SK-N-SH (cell line): ENCODE results near the gene NOTCH2. TPM values are rescaled to one million over a fixed set of nuclear protein-coding genes. Genes with fewer than 3 reads are reported as not detected.

Experiments
- CTCF ChIA-PET: fragments of 300-600, 350-600 bp; formaldehyde crosslinking; extraction: SDS; loops from one replicate; lab custom pipeline; 2021; lab: Yijun Ruan, JAX
- POLR2A ChIA-PET: fragments of 350-600 bp; sonication (Branson Sonifier 250); formaldehyde crosslinking; extraction: SDS; loops from one replicate; lab custom pipeline; 2020; ENCODE audit warnings: antibody characterized with exemption, inconsistent platforms; lab: Yijun Ruan, JAX
- DNase-seq: peaks from one replicate; pipeline ENCODE4 v3.0.0; 2012
- H2AFZ ChIP-seq: fragments of 200-600 bp; sonication (generic); 2 replicates; pipeline ENCODE4 v1.8.1; 2016; ENCODE audit warnings: antibody characterized with exemption, mild to moderate bottlenecking, low read depth
- H3F3A ChIP-seq: fragments of 200-600 bp; sonication (generic); replicated peaks from 2 replicates; pipeline ENCODE3; 2016; ENCODE audit warnings: antibody characterized with exemption, mild to moderate bottlenecking; ENCODE audit not compliant: insufficient read depth
- H3K27ac ChIP-seq, 2 experiments: fragments of 200-500 bp in 1 of 2; fragments of 200-600 bp in 1 of 2; sonication (Bioruptor generic) in 1 of 2; sonication (generic), shearing (Covaris generic) in 1 of 2; 2 replicates each; pipeline versions ENCODE4 v1.5.1 to v1.6.1; 2014 to 2016; ENCODE audit warnings: low read depth in 2 of 2, inconsistent platforms in 1 of 2, low read length in 1 of 2, mild to moderate bottlenecking in 1 of 2, mixed read lengths in 1 of 2
- H3K27me3 ChIP-seq: fragments of 200-600 bp; sonication (generic), shearing (Covaris generic); 2 replicates; pipeline ENCODE4 v1.6.1; 2016; ENCODE audit warnings: mixed run types; ENCODE audit not compliant: insufficient read depth
- H3K36me3 ChIP-seq, 2 experiments: fragments of 200-500 bp in 1 of 2; fragments of 200-600 bp in 1 of 2; sonication (Bioruptor generic) in 1 of 2; sonication (generic) in 1 of 2; replicated peaks in 1 of 2; 2 replicates each; pipeline versions ENCODE3 to v1.5.1; 2014 to 2016; ENCODE audit warnings: low read length in 1 of 2, mild to moderate bottlenecking in 1 of 2; ENCODE audit not compliant: insufficient read depth in 2 of 2, control insufficient read depth in 1 of 2
- H3K4me1 ChIP-seq, 2 experiments: fragments of 200-500 bp in 1 of 2; fragments of 200-600 bp in 1 of 2; sonication (Bioruptor generic) in 1 of 2; sonication (generic), shearing (Covaris generic) in 1 of 2; 2 replicates each; pipeline versions ENCODE4 v1.5.1 to v1.6.1; 2014 to 2016; ENCODE audit warnings: low read depth in 1 of 2, low read length in 1 of 2, mixed run types in 1 of 2; ENCODE audit not compliant: insufficient read depth in 2 of 2, control insufficient read depth in 1 of 2
- H3K4me2 ChIP-seq: fragments of 200-600 bp; sonication (generic), shearing (Covaris generic); 2 replicates; pipeline ENCODE4 v1.6.1; 2017; ENCODE audit warnings: mixed run types
- H3K4me3 ChIP-seq, 2 experiments: fragments of 200-500 bp in 1 of 2; fragments of 200-600 bp in 1 of 2; sonication (Bioruptor generic) in 1 of 2; sonication (generic), shearing (Covaris generic) in 1 of 2; 2 replicates each; pipeline versions ENCODE4 v1.5.1 to v1.8.1; 2014 to 2016; ENCODE audit warnings: low read depth in 2 of 2, inconsistent platforms in 1 of 2, low read length in 1 of 2, mild to moderate bottlenecking in 1 of 2, mixed read lengths in 1 of 2, moderate library complexity in 1 of 2
- H3K79me2 ChIP-seq: fragments of 200-600 bp; sonication (generic); 2 replicates; pipeline ENCODE4 v1.8.1; 2017; ENCODE audit warnings: mild to moderate bottlenecking; ENCODE audit not compliant: insufficient read depth
- H3K9ac ChIP-seq: fragments of 200-600 bp; sonication (generic); 2 replicates; pipeline ENCODE4 v1.6.1; 2017; ENCODE audit warnings: mixed run types
- H3K9me2 ChIP-seq: fragments of 200-600 bp; sonication (generic); 2 replicates; pipeline ENCODE4 v1.6.1; 2017; ENCODE audit warnings: mixed run types
- H3K9me3 ChIP-seq: fragments of 200-600 bp; sonication (generic); 2 replicates; pipeline ENCODE4 v1.6.1; 2017; ENCODE audit warnings: mixed run types, mild to moderate bottlenecking, moderate library complexity
- H4K20me1 ChIP-seq: fragments of 200-600 bp; sonication (generic); 2 replicates; pipeline ENCODE4 v1.6.1; 2017; ENCODE audit warnings: mild to moderate bottlenecking, mixed run types; ENCODE audit not compliant: insufficient read depth
- CHD2 ChIP-seq: fragments of 150-350 bp; IDR thresholded peaks from 2 replicates; pipeline ENCODE4 v1.6.1; 2018; ENCODE audit warnings: low read length; ENCODE audit not compliant: partially characterized antibody
- ELF1 ChIP-seq: IDR thresholded peaks from 2 replicates; pipeline ENCODE4 v1.4.0; 2012
- EP300 ChIP-seq, 2 experiments: IDR thresholded peaks; 2 replicates each; pipeline versions ENCODE4 v1.4.0 to v1.6.1; 2012; ENCODE audit warnings: borderline replicate concordance in 1 of 2, low read depth in 1 of 2, low read length in 1 of 2
- GABPA ChIP-seq: IDR thresholded peaks from 2 replicates; pipeline ENCODE4 v1.4.0; 2012; ENCODE audit warnings: low read depth, mild to moderate bottlenecking
- GATA2 ChIP-seq: sonication (generic); formaldehyde crosslinking; IDR thresholded peaks from 2 replicates; pipeline ENCODE4 v1.5.0; 2020; ENCODE audit warnings: mild to moderate bottlenecking, missing genetic modification reagents
- JUND ChIP-seq: IDR thresholded peaks from 2 replicates; pipeline ENCODE4 v1.4.0; 2012
- MEF2A ChIP-seq: IDR thresholded peaks from 2 replicates; pipeline ENCODE4 v1.4.0; 2012; ENCODE audit warnings: low read depth, borderline replicate concordance
- MXI1 ChIP-seq: IDR thresholded peaks from 2 replicates; pipeline ENCODE4 v1.6.1; 2012; ENCODE audit warnings: mild to moderate bottlenecking, low read depth, low read length, improper control_type of control experiment
- NFIC ChIP-seq: IDR thresholded peaks from 2 replicates; pipeline ENCODE4 v1.4.0; 2012; ENCODE audit warnings: borderline replicate concordance
- POLR2AphosphoS5 ChIP-seq: IDR thresholded peaks from 2 replicates; pipeline ENCODE4 v1.6.1; 2012; ENCODE audit warnings: low read depth, low read length
- RAD21 ChIP-seq: IDR thresholded peaks from 2 replicates; pipeline ENCODE4 v1.6.1; 2012; ENCODE audit warnings: mild to moderate bottlenecking, low read length
- SIN3A ChIP-seq: IDR thresholded peaks from 2 replicates; pipeline ENCODE4 v1.6.1; 2012; ENCODE audit warnings: low read depth, mild to moderate bottlenecking, low read length, moderate library complexity, borderline replicate concordance
- WGBS: methylation state at CpG from one replicate; pipeline ENCODE4 v1.1.6; 2017; ENCODE audit warnings: low lambda C conversion rate; 5-methylcytosine and 5-hydroxymethylcytosine counted together
- polyA plus RNA-seq, 3 experiments: library from polyadenylated mRNA; depleted of rRNA; stranded (reverse); fragments of >200 nt; gene quantifications; 2 replicates each; pipeline ENCODE4 v1.2.3, GENCODE V29; 2012
- TF ChIP-seq, protein P1 (sequence below): fragments of 150-350 bp; IDR thresholded peaks from 2 replicates; pipeline ENCODE4 v1.6.1; 2017; ENCODE audit warnings: antibody characterized with exemption, low read length, low read depth, borderline replicate concordance
- TF ChIP-seq, protein P2 (sequence below): IDR thresholded peaks from 2 replicates; pipeline ENCODE4; 2012
- TF ChIP-seq, protein P3 (sequence below): fragments of 200-600 bp; sonication (generic); IDR thresholded peaks from 2 replicates; pipeline ENCODE4 v1.6.1; 2017; ENCODE audit warnings: antibody characterized with exemption, mild to moderate bottlenecking, moderate library complexity
- TF ChIP-seq, protein P4 (sequence below): IDR thresholded peaks from 2 replicates; pipeline ENCODE4 v1.4.0; 2012; ENCODE audit warnings: low read depth, borderline replicate concordance

The NOTCH2 gene
- polyA plus RNA-seq, 1 of the 3 experiments (the other 2 are of a cell fraction): 23.0 TPM

DNA sequence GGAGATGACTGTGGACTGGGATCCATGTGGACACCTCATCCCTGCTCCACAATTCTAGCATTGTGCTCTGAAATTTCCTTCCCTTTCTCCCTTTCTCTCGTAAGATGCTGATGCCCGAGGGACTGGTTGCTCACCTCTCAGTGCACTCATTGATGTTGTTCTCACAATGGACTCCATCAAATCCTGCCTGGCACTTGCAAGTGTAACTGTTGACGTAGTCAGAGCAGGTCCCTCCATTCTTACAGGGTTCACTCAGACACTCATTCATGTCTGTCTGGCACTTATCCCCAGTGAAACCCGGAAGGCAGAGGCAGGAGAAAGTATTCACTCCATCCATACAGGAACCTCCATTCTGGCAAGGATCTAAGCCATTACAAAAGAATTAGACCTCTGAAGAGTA is 128.1 kb downstream of the NOTCH2 start:
- ChIA-PET CTCF (interaction anchor here (1.8 kb wide), 1 partner anchor 72 kb away, joined by 4 read pairs; no protein-coding TSS in a partner anchor), POLR2A (no interaction called here)
- no peak overlapping the region for H3K4me2 ChIP-seq
- no peaks in the 10 kb centered on the region for H4K20me1 ChIP-seq
- no peak overlapping the region for H2AFZ ChIP-seq
- TF ChIP-seq MEF2A: no peak
- no peak for TF ChIP-seq GABPA
- no peak for TF ChIP-seq SIN3A
- no peak for TF ChIP-seq ELF1
- TF ChIP-seq POLR2AphosphoS5: no peak
- TF ChIP-seq MXI1: no peak
- TF ChIP-seq NFIC: no peak
- TF ChIP-seq, protein P1, sequence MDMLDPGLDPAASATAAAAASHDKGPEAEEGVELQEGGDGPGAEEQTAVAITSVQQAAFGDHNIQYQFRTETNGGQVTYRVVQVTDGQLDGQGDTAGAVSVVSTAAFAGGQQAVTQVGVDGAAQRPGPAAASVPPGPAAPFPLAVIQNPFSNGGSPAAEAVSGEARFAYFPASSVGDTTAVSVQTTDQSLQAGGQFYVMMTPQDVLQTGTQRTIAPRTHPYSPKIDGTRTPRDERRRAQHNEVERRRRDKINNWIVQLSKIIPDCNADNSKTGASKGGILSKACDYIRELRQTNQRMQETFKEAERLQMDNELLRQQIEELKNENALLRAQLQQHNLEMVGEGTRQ: no peak
- no peak for TF ChIP-seq EP300 (IDR thresholded peaks at IDR 0.05; ENCODE audit: borderline replicate concordance in 1 of 2, low read depth in 1 of 2, low read length in 1 of 2)
- TF ChIP-seq, protein P2, sequence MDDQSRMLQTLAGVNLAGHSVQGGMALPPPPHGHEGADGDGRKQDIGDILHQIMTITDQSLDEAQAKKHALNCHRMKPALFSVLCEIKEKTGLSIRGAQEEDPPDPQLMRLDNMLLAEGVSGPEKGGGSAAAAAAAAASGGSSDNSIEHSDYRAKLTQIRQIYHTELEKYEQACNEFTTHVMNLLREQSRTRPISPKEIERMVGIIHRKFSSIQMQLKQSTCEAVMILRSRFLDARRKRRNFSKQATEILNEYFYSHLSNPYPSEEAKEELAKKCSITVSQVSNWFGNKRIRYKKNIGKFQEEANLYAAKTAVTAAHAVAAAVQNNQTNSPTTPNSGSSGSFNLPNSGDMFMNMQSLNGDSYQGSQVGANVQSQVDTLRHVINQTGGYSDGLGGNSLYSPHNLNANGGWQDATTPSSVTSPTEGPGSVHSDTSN: no peak
- TF ChIP-seq, protein P3, sequence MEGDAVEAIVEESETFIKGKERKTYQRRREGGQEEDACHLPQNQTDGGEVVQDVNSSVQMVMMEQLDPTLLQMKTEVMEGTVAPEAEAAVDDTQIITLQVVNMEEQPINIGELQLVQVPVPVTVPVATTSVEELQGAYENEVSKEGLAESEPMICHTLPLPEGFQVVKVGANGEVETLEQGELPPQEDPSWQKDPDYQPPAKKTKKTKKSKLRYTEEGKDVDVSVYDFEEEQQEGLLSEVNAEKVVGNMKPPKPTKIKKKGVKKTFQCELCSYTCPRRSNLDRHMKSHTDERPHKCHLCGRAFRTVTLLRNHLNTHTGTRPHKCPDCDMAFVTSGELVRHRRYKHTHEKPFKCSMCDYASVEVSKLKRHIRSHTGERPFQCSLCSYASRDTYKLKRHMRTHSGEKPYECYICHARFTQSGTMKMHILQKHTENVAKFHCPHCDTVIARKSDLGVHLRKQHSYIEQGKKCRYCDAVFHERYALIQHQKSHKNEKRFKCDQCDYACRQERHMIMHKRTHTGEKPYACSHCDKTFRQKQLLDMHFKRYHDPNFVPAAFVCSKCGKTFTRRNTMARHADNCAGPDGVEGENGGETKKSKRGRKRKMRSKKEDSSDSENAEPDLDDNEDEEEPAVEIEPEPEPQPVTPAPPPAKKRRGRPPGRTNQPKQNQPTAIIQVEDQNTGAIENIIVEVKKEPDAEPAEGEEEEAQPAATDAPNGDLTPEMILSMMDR: no peak
- TF ChIP-seq CHD2: no peak
- TF ChIP-seq GATA2 (CRISPR knock-in tag): no peak
- no peak for TF ChIP-seq JUND
- TF ChIP-seq, protein P4, sequence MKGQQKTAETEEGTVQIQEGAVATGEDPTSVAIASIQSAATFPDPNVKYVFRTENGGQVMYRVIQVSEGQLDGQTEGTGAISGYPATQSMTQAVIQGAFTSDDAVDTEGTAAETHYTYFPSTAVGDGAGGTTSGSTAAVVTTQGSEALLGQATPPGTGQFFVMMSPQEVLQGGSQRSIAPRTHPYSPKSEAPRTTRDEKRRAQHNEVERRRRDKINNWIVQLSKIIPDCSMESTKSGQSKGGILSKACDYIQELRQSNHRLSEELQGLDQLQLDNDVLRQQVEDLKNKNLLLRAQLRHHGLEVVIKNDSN: no peak
- TF ChIP-seq RAD21: no peak
- peaks cover 40% of the 10 kb centered on the region for H3K79me2 ChIP-seq
- H3K9me2 ChIP-seq: no peaks in the 10 kb centered on the region
- peaks cover 45 to 89% of the 10 kb centered on the region in 2 experiments for H3K36me3 ChIP-seq
- H3K27me3 ChIP-seq: no peaks in the 10 kb centered on the region
- peaks cover 13% of the 10 kb centered on the region for H3F3A ChIP-seq
- WGBS: 93% methylated on average over 4 of the region's 4 CpGs
- H3K9me3 ChIP-seq: no peaks in the 10 kb centered on the region
- DNase-seq: no peak
- no peak overlapping the region for H3K4me3 ChIP-seq
- H3K4me1 ChIP-seq: peaks cover 0 to 11% of the 10 kb centered on the region in 2 experiments; a peak in 2 of 4 replicates
- no peak overlapping the region for H3K9ac ChIP-seq
- H3K27ac ChIP-seq: no peak overlapping the region
